Testis (tissue), 3 donors: ENCODE results near the gene KLF13. TPM values are rescaled to one million over a fixed set of nuclear protein-coding genes. Genes with fewer than 3 reads are reported as not detected.

Experiments
- DNase-seq: peaks from one replicate; pipeline ENCODE4 v3.0.0-alpha.2; 2019
- H3K27ac ChIP-seq, 2 donors: fragments of 200-600 bp; sonication (generic); one replicate each; pipeline ENCODE4 v1.5.1; 2019
- H3K27me3 ChIP-seq: fragments of 200-600 bp; sonication (generic); one replicate; pipeline ENCODE4 v1.5.1; 2019
- H3K36me3 ChIP-seq: fragments of 200-600 bp; sonication (generic); one replicate; pipeline ENCODE4 v1.5.1; 2017; ENCODE audit warnings: low read depth; ENCODE audit errors: missing control alignments
- H3K4me1 ChIP-seq: fragments of 200-600 bp; sonication (generic); one replicate; pipeline ENCODE4 v1.5.1; 2019
- H3K4me3 ChIP-seq, 2 donors: fragments of 200-600 bp; sonication (generic); one replicate each; pipeline ENCODE4 v1.5.1; 2017 to 2019
- H3K9me3 ChIP-seq: fragments of 200-600 bp; sonication (generic); one replicate; pipeline ENCODE4 v1.5.1; 2017
- CTCF ChIP-seq, 3 experiments: fragments of 450-650 bp in 2 of 3; fragments of 200-600 bp in 1 of 3; sonication (generic) in 1 of 3; IDR thresholded peaks; one replicate each; pipeline ENCODE4 v1.5.1; 2016 to 2019; ENCODE audit warnings: antibody characterized with exemption in 3 of 3, mild to moderate bottlenecking in 2 of 3, moderate library complexity in 1 of 3
- POLR2A ChIP-seq: fragments of 450-650 bp; IDR thresholded peaks from one replicate; pipeline ENCODE4 v1.6.1; 2017; ENCODE audit warnings: antibody characterized with exemption, mild to moderate bottlenecking, moderate library complexity
- WGBS, 2 donors: methylation state at CpG; one replicate each; pipeline ENCODE4 v1.1.5; 2018; 5-methylcytosine and 5-hydroxymethylcytosine counted together
- intact Hi-C: fragments of 100-400 bp; cut with DNase I; formaldehyde crosslinking; loops from one replicate; pipeline ENCODE4 v1.15.1; 2023; ENCODE audit warnings: low total_unique reads
- polyA plus RNA-seq: library from polyadenylated mRNA; stranded (reverse); fragments of 350-450 nt; fragmentation: Illumina TruSeq; extraction: RNeasy Lipid Tissue Mini Kit (QIAGEN cat#74804); gene quantifications from one replicate; pipeline ENCODE4 v1.2.3, GENCODE V29; 2014; ENCODE audit warnings: low read depth, low replicate concordance; ENCODE audit not compliant: insufficient read depth
- total RNA-seq, 2 donors: library from RNA; depleted of rRNA; stranded (reverse); fragments of >200 nt; gene quantifications; one replicate each; pipeline ENCODE4 v1.2.3, GENCODE V29; 2016

KLF13 gene
- total and polyA plus RNA-seq, 3 donors from 2014 or later: 41.9 to 61.7 (median 45.7) TPM

GRCh38 chr15:31285772-31286261 lies 40.8 kb upstream of the KLF13 start:
- WGBS, 2 donors: 40 to 44% methylated on average over 1 of the region's 1 CpG
- intact Hi-C loops: no loop called here
- no peak overlapping the region for H3K27ac ChIP-seq
- no peaks in the 10 kb centered on the region for H3K4me1 ChIP-seq
- TF ChIP-seq POLR2A (no peak), CTCF (IDR thresholded peaks at IDR 0.05) (no peak)
- H3K27me3 ChIP-seq: no peaks in the 10 kb centered on the region
- H3K36me3 ChIP-seq: no peaks in the 10 kb centered on the region
- no peaks in the 10 kb centered on the region for H3K9me3 ChIP-seq
- no peak overlapping the region for H3K4me3 ChIP-seq
- DNase-seq: no peak

DNA sequence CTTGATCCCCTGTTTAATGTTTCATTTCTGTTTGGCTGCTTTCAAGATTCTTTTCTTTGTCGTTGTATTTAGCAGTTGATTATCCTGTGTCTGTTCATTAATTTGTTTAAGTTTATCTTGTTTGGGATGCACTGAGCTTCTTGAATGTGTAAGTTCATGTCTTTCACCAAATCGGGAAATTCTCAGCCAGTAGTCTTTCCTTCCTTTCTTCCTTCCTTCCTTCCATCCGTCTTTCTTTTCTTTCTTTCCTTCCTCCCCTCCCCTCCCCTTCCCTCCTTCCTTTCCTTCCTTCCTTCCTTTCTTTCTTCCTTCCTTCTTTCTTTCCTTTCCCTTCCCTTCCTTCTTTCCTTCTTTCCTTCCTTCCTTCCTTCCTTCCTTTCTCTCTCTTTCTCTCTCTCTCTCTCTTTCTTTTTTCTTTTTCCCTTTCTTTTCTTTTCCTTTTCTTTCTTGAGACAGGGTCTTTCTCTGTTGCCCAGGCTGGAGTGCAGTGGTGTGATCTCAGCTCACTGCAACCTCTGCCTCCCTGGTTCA lies 35.5 kb upstream of the KLF13 start:
- H3K4me1 ChIP-seq: no peaks in the 10 kb centered on the region
- no peaks in the 10 kb centered on the region for H3K9me3 ChIP-seq
- no peak for DNase-seq
- no peak for TF ChIP-seq CTCF (IDR thresholded peaks at IDR 0.05)
- TF ChIP-seq POLR2A: no peak
- no peak overlapping the region for H3K4me3 ChIP-seq
- intact Hi-C loops: no loop called here
- no peaks in the 10 kb centered on the region for H3K36me3 ChIP-seq
- no peak overlapping the region for H3K27ac ChIP-seq
- H3K27me3 ChIP-seq: no peaks in the 10 kb centered on the region
- WGBS, 2 donors: 83 to 85% methylated on average over 3 of the region's 3 CpGs

DNA sequence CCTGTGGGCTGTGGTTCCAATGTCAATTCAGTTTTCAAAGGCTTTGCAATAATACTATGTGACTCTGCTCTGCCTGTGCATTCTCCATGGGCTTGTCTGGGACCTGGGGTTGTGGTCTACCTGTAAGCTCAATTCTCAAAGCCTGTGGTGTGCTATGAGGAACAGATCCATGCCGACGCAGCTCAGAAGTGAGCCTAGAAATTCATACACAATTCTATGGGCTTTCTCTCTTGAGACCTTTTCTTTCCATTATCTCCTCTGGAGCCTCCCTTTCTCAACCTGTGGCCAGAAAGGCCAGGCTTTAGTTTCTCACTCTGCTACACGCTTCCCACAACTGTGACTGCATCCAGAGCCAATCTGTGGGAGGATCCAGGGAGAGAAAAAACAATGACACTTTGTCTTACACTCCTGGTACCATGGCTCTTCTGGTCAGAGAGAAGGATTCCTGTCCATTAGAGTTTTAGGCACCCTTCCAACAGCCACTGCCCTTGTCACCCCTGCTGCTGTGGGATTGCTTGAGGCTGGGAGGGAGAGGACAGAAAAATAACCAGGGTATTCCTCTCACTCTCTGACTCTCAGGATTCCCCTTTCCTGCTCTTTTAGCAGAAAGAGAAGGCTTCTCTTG lies 34.1 kb upstream of the KLF13 start:
- WGBS, 2 donors: 53% methylated on average over 3 of the region's 3 CpGs
- intact Hi-C loops: no loop called here
- TF ChIP-seq CTCF (IDR thresholded peaks at IDR 0.05) (no peak), POLR2A (no peak)
- Histone ChIP-seq H3K27me3 (no peaks in the 10 kb centered on the region), H3K4me3 (no peak overlapping the region), H3K36me3 (no peaks in the 10 kb centered on the region), H3K9me3 (no peaks in the 10 kb centered on the region), H3K4me1 (no peaks in the 10 kb centered on the region), H3K27ac (peak overlapping the region in 1 of 2 donors; percentile 62)
- peak; percentile 81 for DNase-seq

DNA sequence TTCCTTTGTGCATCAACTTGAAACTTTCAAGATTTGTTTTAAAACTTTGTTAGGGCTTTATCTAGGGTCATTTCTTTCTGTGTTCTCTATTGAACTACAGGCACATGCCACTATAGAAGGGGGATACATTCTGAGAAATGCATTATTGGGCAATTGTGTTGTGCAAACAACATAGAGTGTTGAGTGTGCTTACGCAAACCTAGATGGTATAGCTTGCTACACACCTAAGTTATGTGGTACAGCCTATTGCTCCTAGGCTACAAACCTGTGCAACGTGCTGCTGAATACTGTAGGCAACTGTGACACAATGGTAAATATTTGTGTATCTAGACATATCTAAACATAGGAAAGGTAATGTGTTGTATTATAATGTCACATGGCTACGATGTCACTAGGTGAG lies 33.0 kb upstream of the KLF13 start:
- intact Hi-C loops: no loop called here
- 94 to 98% methylated on average over 3 of the region's 3 CpGs for WGBS, 2 donors
- DNase-seq: no peak
- Histone ChIP-seq H3K27me3 (no peaks in the 10 kb centered on the region), H3K4me1 (no peaks in the 10 kb centered on the region), H3K9me3 (no peaks in the 10 kb centered on the region), H3K4me3 (no peak overlapping the region), H3K27ac (no peak overlapping the region), H3K36me3 (no peaks in the 10 kb centered on the region)
- no peak for TF ChIP-seq CTCF (IDR thresholded peaks at IDR 0.05)
- no peak for TF ChIP-seq POLR2A

DNA sequence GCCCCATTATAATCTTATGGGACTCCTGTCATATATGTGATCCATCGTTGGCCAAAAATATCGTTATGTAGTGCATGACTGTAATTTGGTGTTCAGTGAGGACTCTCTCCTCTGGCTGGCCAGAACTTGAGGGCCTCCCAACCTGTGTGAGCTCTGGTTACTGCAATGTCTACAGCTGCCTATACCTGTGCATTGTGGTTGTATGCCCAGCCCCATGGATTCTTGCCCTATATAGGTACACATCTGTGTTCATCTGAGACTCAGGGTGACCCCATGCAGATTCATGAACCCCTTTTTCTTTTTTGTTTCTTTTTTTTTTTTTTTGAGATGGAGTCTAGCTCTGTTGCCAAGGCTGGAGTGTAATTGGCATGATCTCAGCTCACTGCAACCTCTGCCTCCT lies 32.6 kb upstream of the KLF13 start:
- intact Hi-C loops: no loop called here
- no peak overlapping the region for H3K27ac ChIP-seq
- H3K4me1 ChIP-seq: no peaks in the 10 kb centered on the region
- H3K9me3 ChIP-seq: no peaks in the 10 kb centered on the region
- no peaks in the 10 kb centered on the region for H3K27me3 ChIP-seq
- TF ChIP-seq CTCF (IDR thresholded peaks at IDR 0.05): no peak
- no peak for TF ChIP-seq POLR2A
- H3K36me3 ChIP-seq: no peaks in the 10 kb centered on the region
- H3K4me3 ChIP-seq: no peak overlapping the region
- WGBS, 2 donors: 91 to 93% methylated on average over 2 of the region's 2 CpGs
- no peak for DNase-seq
